GM19372 (cell line): ENCODE measurements around the gene MYLK.

Experiments used
- ATAC-seq: cut with Tn5 transposase; IDR thresholded peaks from one replicate; pipeline ENCODE4 v1.9.1; 2021; ENCODE audit warnings: mild to moderate bottlenecking, low read depth, moderate library complexity; ENCODE audit not compliant: unreplicated experiment

Gene MYLK

GRCh38 chr3:123831420-123831819, 52.7 kb downstream of the MYLK start:
- ATAC-seq = no peak

GRCh38 chr3:123821920-123822319, 62.2 kb downstream of the MYLK start:
- no peak for ATAC-seq

- no peak for ATAC-seq
Observed at GRCh38 chr3:123819949-123820348, 64.2 kb downstream of the MYLK start.

GRCh38 chr3:123818921-123819429, 65.2 kb downstream of the MYLK start:
- ATAC-seq = no peak

GRCh38 chr3:123818324-123818920, 65.7 kb downstream of the MYLK start:
- ATAC-seq = no peak

GRCh38 chr3:123817413-123817812, 66.7 kb downstream of the MYLK start:
- no peak for ATAC-seq

- no peak for ATAC-seq
Observed at GRCh38 chr3:123816673-123817207, 67.4 kb downstream of the MYLK start.

GRCh38 chr3:123815981-123816380, 68.2 kb downstream of the MYLK start:
- no peak for ATAC-seq

GRCh38 chr3:123813876-123814275, 70.3 kb downstream of the MYLK start:
- ATAC-seq = no peak

GRCh38 chr3:123809597-123809996, 74.5 kb downstream of the MYLK start:
- ATAC-seq = no peak

GRCh38 chr3:123808812-123809211, 75.3 kb downstream of the MYLK start:
- ATAC-seq = no peak

GRCh38 chr3:123807820-123808219, 76.3 kb downstream of the MYLK start:
- no peak for ATAC-seq

GRCh38 chr3:123805504-123805903, 78.6 kb downstream of the MYLK start:
- no peak for ATAC-seq

- ATAC-seq = no peak
Observed at GRCh38 chr3:123805101-123805500, 79.0 kb downstream of the MYLK start.

- ATAC-seq = no peak
Observed at GRCh38 chr3:123804676-123805075, 79.5 kb downstream of the MYLK start.

GRCh38 chr3:123803521-123803920, 80.6 kb downstream of the MYLK start:
- ATAC-seq = no peak

- no peak for ATAC-seq
Observed at GRCh38 chr3:123802007-123802625, 82.0 kb downstream of the MYLK start.

- no peak for ATAC-seq
Observed at GRCh38 chr3:123801474-123801873, 82.7 kb downstream of the MYLK start.

- no peak for ATAC-seq
Observed at GRCh38 chr3:123800362-123800682, 83.8 kb downstream of the MYLK start.

- no peak for ATAC-seq
Observed at GRCh38 chr3:123799544-123800361, 84.4 kb downstream of the MYLK start.

GRCh38 chr3:123798550-123798949, 85.6 kb downstream of the MYLK start:
- ATAC-seq = no peak
